ENCODE measurements around the gene IKBKE.

DNA sequence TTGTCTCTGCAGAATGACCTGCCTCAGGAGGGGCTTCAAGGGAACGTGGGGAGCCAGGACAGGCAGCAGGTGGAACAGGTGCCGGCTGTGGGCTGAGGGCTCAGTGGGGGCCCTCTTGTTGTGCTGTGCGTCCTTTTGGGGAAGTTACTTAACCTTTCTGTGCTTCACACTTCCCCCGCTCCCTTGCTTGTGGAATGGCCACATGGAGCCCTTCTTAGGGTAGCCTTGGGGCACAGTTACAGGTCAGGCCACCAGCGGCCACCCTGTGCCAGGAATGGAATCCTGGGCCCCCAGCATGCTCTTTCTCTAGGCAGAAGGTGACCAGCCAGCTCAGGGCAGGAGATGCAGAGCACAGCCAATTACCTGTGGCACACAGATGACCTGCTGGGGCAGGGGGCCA lies 2.6 kb downstream of the IKBKE start:
- TF ChIP-seq RFX5 (IDR thresholded peaks at IDR 0.05; ENCODE audit: borderline replicate concordance, low read depth, low read length) (no peak), RAD21 (IDR thresholded peaks at IDR 0.05 in 1 of 2, conservative IDR thresholded peaks at IDR 0.05 in 1 of 2; ENCODE audit: low read depth in 2 of 2, low read length in 2 of 2) (no peak), MAFK (IDR thresholded peaks at IDR 0.05; ENCODE audit: low read depth, low read length) (no peak), POLR2A (IDR thresholded peaks at IDR 0.05; ENCODE audit: control extremely low read depth in 1 of 2, low read depth in 2 of 2, low read length in 2 of 2) (no peak), CBX5 (IDR thresholded peaks at IDR 0.05; ENCODE audit: low read depth, low read length) (no peak), EP300 (IDR thresholded peaks at IDR 0.05; ENCODE audit: borderline replicate concordance in 1 of 2, low read depth in 2 of 2, low read length in 2 of 2) (no peak), TBP (IDR thresholded peaks at IDR 0.05; ENCODE audit: low read depth, low read length) (no peak), JUN (IDR thresholded peaks at IDR 0.05; ENCODE audit: low read depth, low read length) (no peak), RNF2 (IDR thresholded peaks at IDR 0.05; ENCODE audit: borderline replicate concordance, low read depth, low read length, missing control alignments, poor library complexity, severe bottlenecking) (no peak), GABPA (IDR thresholded peaks at IDR 0.05; ENCODE audit: borderline replicate concordance, insufficient read depth, low read length) (no peak)
- TF ChIP-seq, protein P1, sequence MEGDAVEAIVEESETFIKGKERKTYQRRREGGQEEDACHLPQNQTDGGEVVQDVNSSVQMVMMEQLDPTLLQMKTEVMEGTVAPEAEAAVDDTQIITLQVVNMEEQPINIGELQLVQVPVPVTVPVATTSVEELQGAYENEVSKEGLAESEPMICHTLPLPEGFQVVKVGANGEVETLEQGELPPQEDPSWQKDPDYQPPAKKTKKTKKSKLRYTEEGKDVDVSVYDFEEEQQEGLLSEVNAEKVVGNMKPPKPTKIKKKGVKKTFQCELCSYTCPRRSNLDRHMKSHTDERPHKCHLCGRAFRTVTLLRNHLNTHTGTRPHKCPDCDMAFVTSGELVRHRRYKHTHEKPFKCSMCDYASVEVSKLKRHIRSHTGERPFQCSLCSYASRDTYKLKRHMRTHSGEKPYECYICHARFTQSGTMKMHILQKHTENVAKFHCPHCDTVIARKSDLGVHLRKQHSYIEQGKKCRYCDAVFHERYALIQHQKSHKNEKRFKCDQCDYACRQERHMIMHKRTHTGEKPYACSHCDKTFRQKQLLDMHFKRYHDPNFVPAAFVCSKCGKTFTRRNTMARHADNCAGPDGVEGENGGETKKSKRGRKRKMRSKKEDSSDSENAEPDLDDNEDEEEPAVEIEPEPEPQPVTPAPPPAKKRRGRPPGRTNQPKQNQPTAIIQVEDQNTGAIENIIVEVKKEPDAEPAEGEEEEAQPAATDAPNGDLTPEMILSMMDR (IDR thresholded peaks at IDR 0.05; ENCODE audit: control extremely low read depth in 1 of 3, insufficient read depth in 1 of 3, low read depth in 1 of 3, low read length in 3 of 3) = no peak
- TF ChIP-seq, protein P2, sequence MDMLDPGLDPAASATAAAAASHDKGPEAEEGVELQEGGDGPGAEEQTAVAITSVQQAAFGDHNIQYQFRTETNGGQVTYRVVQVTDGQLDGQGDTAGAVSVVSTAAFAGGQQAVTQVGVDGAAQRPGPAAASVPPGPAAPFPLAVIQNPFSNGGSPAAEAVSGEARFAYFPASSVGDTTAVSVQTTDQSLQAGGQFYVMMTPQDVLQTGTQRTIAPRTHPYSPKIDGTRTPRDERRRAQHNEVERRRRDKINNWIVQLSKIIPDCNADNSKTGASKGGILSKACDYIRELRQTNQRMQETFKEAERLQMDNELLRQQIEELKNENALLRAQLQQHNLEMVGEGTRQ (IDR thresholded peaks at IDR 0.05; ENCODE audit: low read length) = no peak

Measured in H1 (cell line).